Suprapubic skin (tissue), 4 donors: Measurements from ENCODE around the gene VAV2. TPM values are rescaled to one million over a fixed set of nuclear protein-coding genes. Genes with fewer than 3 reads are reported as not detected.

Source experiments
- DNase-seq, 2 donors: peaks; one replicate each; pipeline ENCODE4 v3.0.0-alpha.2; 2019; ENCODE audit warnings: low spot score in 2 of 2
- H3K27ac ChIP-seq: fragments of 200-600 bp; sonication (generic); one replicate; pipeline ENCODE4 v1.5.1; 2019
- H3K27me3 ChIP-seq: fragments of 200-600 bp; sonication (generic); one replicate; pipeline ENCODE4 v1.5.1; 2019
- H3K36me3 ChIP-seq: fragments of 200-600 bp; sonication (generic); one replicate; pipeline ENCODE4 v1.5.1; 2019
- H3K4me1 ChIP-seq: fragments of 200-600 bp; sonication (generic); one replicate; pipeline ENCODE4 v1.5.1; 2019
- H3K4me3 ChIP-seq: fragments of 200-600 bp; sonication (generic); one replicate; pipeline ENCODE4 v1.5.1; 2019; ENCODE audit warnings: mild to moderate bottlenecking
- H3K9me3 ChIP-seq: fragments of 200-600 bp; sonication (generic); one replicate; pipeline ENCODE4 v1.5.1; 2019
- EP300 ChIP-seq: sonication (generic); formaldehyde crosslinking; IDR thresholded peaks from one replicate; pipeline ENCODE4 v1.6.1; 2017; ENCODE audit warnings: antibody characterized with exemption
- POLR2A ChIP-seq, 2 donors: fragments of 450-650 bp; IDR thresholded peaks; one replicate each; pipeline ENCODE4 v1.6.1; 2017; ENCODE audit warnings: antibody characterized with exemption in 2 of 2, mild to moderate bottlenecking in 2 of 2, moderate library complexity in 2 of 2
- POLR2AphosphoS5 ChIP-seq, 3 donors: sonication (generic); formaldehyde crosslinking; IDR thresholded peaks; one replicate each; pipeline ENCODE4 v1.6.1; 2017; ENCODE audit warnings: antibody characterized with exemption in 3 of 3
- WGBS: methylation state at CpG from one replicate; pipeline ENCODE4 v1.1.5; 2018; 5-methylcytosine and 5-hydroxymethylcytosine counted together
- total RNA-seq, 4 donors: library from RNA; depleted of rRNA; stranded (reverse); fragments of >200 nt; gene quantifications; one replicate each; pipeline ENCODE4 v1.1.0, GENCODE V29; 2016
- TF ChIP-seq, protein P1 (sequence below), 2 donors: fragments of 200-600 bp in 1 of 2; fragments of 450-650 bp in 1 of 2; sonication (generic) in 1 of 2; IDR thresholded peaks; one replicate each; pipeline ENCODE4 v1.5.1; 2016 to 2019; ENCODE audit warnings: antibody characterized with exemption in 2 of 2, mild to moderate bottlenecking in 1 of 2, moderate library complexity in 1 of 2

Gene VAV2
- total RNA-seq, 4 donors from 2014 or later = 5.2 to 10.3 (median 6.4) TPM

DNA sequence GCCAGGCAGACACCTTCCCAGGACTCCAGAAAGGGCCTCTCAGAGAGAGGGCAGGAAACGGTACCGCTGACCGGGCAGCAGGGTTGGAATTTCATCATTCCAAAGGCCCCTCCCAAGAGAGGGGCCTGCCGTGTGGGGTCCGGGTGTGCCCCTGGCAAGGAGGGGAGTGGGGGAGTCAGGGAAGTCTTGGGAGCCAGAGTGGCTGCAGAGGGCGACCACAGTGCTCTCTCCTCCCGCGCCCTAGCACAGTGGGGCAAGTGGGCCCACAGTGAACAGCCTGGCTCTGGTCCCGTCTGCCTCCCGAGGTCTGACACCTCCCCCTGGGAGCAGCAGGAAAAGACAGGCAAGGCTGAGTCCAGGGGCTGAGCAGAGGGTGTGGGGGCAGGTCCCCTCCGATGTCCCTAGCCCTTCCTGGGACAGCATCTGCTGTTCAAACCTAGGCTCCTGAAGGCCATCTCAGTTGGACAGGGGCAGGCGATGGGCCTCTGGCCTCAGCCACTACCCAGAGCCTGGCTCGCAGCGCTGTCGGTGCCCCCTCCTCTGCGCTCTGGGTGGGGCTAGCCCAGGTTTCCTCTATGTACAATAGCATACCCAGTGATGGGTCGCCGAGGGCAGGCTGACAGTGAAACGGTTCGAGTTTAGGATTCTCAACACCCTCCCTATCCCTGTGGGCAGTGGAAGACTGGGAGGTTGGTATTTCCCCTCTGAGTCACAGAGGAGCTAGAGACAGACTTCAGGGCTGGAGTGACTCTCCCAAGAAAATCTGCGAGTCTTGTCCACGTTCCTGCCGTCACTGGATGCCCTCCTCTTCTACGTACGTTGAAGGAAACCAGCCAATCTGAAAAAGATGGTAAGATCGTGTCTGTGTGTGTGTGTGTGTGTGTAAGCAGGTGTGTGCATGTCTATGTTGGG is 228.6 kb downstream of the VAV2 start:
- Histone ChIP-seq H3K4me3 (no peak overlapping the region), H3K9me3 (peaks cover 8% of the 10 kb centered on the region), H3K36me3 (peaks cover 45% of the 10 kb centered on the region), H3K4me1 (no peaks in the 10 kb centered on the region), H3K27ac (no peak overlapping the region), H3K27me3 (no peaks in the 10 kb centered on the region)
- no peak for DNase-seq
- 91% methylated on average over 21 of the region's 26 CpGs for WGBS
- TF ChIP-seq POLR2AphosphoS5 (IDR thresholded peaks at IDR 0.05) (no peak), POLR2A (IDR thresholded peaks at IDR 0.05) (no peak), EP300 (no peak)
- TF ChIP-seq, protein P1, sequence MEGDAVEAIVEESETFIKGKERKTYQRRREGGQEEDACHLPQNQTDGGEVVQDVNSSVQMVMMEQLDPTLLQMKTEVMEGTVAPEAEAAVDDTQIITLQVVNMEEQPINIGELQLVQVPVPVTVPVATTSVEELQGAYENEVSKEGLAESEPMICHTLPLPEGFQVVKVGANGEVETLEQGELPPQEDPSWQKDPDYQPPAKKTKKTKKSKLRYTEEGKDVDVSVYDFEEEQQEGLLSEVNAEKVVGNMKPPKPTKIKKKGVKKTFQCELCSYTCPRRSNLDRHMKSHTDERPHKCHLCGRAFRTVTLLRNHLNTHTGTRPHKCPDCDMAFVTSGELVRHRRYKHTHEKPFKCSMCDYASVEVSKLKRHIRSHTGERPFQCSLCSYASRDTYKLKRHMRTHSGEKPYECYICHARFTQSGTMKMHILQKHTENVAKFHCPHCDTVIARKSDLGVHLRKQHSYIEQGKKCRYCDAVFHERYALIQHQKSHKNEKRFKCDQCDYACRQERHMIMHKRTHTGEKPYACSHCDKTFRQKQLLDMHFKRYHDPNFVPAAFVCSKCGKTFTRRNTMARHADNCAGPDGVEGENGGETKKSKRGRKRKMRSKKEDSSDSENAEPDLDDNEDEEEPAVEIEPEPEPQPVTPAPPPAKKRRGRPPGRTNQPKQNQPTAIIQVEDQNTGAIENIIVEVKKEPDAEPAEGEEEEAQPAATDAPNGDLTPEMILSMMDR (IDR thresholded peaks at IDR 0.05) = no peak

GRCh38 chr9:133762488-133763271 is 229.4 kb downstream of the VAV2 start:
- Histone ChIP-seq H3K27ac (no peak overlapping the region), H3K27me3 (no peaks in the 10 kb centered on the region), H3K4me1 (no peaks in the 10 kb centered on the region), H3K36me3 (peaks cover 36% of the 10 kb centered on the region), H3K4me3 (no peak overlapping the region), H3K9me3 (peaks cover 8% of the 10 kb centered on the region)
- TF ChIP-seq POLR2AphosphoS5 (IDR thresholded peaks at IDR 0.05) = no peak
- TF ChIP-seq, protein P1 (IDR thresholded peaks at IDR 0.05) = no peak
- no peak for TF ChIP-seq EP300
- no peak for TF ChIP-seq POLR2A (IDR thresholded peaks at IDR 0.05)
- WGBS = 92% methylated on average over 17 of the region's 19 CpGs
- no peak for DNase-seq

GRCh38 chr9:133761641-133762248 is 230.4 kb downstream of the VAV2 start:
- Histone ChIP-seq H3K4me1 (no peaks in the 10 kb centered on the region), H3K27ac (no peak overlapping the region), H3K36me3 (peaks cover 27% of the 10 kb centered on the region), H3K4me3 (no peak overlapping the region), H3K27me3 (no peaks in the 10 kb centered on the region), H3K9me3 (no peaks in the 10 kb centered on the region)
- TF ChIP-seq, protein P1 (IDR thresholded peaks at IDR 0.05) = no peak
- TF ChIP-seq POLR2AphosphoS5 (IDR thresholded peaks at IDR 0.05) (no peak), POLR2A (IDR thresholded peaks at IDR 0.05) (no peak), EP300 (no peak)
- 96% methylated on average over 10 of the region's 11 CpGs for WGBS
- no peak for DNase-seq

DNA sequence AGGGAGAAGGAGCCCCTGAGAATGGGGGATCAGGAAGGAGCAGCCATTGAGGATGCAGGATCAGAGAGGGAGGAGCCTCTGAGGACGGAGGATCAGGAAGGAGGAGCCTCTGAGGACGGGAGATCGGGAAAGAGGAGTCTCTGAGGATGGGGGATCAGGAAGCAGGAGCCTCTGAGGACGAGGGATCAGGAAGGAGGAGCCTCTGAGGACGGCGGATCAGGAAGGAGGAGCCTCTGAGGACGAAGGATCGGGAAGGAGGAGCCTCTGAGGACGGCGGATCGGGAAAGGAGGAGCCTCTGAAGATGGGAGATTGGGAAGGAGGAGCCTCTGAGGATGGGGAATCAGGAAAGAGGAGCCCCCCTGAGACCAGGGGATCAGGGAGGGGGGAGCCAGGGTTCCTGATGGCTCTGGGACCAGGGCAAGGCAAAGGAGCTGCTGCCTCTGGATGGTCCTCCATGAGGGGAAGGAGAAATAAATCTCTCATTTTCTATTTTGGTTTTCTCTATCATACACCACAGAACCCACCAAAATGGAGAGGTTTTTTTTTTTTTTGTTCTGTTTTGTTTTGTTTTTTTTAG is 231.3 kb downstream of the VAV2 start:
- Histone ChIP-seq H3K36me3 (peaks cover 26% of the 10 kb centered on the region), H3K4me3 (no peak overlapping the region), H3K27me3 (no peaks in the 10 kb centered on the region), H3K4me1 (no peaks in the 10 kb centered on the region), H3K9me3 (no peaks in the 10 kb centered on the region), H3K27ac (no peak overlapping the region)
- WGBS = no CpG with 5 or more reads among the region's 11 CpGs
- DNase-seq = no peak
- TF ChIP-seq EP300 = no peak

DNA sequence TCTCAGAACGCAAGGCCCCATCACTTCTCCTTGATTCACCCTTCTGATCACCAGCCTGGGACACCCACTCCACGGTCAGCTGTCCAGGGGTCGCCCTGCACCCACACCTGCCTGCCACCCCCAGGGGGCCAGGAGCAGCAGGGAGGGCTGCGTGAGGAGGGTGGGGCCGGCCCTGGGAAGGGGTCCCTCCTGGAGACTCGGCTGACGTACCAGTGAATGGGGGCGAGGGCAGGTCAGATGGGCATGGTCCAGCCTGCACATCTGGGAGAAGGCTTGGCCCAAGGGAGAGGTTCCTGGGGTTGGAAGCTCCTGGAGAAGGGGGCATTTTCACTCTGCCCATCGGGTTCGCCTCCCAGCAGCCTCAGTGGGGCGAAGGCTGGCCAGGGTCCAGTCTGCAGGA is 232.2 kb downstream of the VAV2 start:
- Histone ChIP-seq H3K27me3 (no peaks in the 10 kb centered on the region), H3K4me3 (no peak overlapping the region), H3K27ac (no peak overlapping the region), H3K4me1 (peaks cover under 1% of the 10 kb centered on the region), H3K9me3 (no peaks in the 10 kb centered on the region), H3K36me3 (peaks cover 26% of the 10 kb centered on the region)
- TF ChIP-seq, protein P1 (IDR thresholded peaks at IDR 0.05) = no peak
- TF ChIP-seq POLR2A (IDR thresholded peaks at IDR 0.05) (no peak), EP300 (no peak), POLR2AphosphoS5 (IDR thresholded peaks at IDR 0.05) (no peak)
- 96% methylated on average over 3 of the region's 11 CpGs for WGBS
- peak in 1 of 2 donors; percentile 30 for DNase-seq
